Liver (tissue), 3 donors: ENCODE results near the gene DCN.

ENCODE experiments used
- CTCF ChIP-seq: fragments of 150-350 bp; IDR thresholded peaks from 2 replicates; pipeline ENCODE4 v1.5.1; 2017; ENCODE audit warnings: improper control_type of control experiment, low read depth, low read length; ENCODE audit not compliant: missing input control
- GABPA ChIP-seq, 2 donors: IDR thresholded peaks in 1 of 2; conservative IDR thresholded peaks in 1 of 2; 2 replicates each; pipeline ENCODE4 v1.6.1; 2016; ENCODE audit warnings: antibody characterized with exemption in 2 of 2, mild to moderate bottlenecking in 1 of 2, moderate library complexity in 1 of 2
- HNF4A ChIP-seq, 2 donors: conservative IDR thresholded peaks; 2 replicates each; pipeline ENCODE4 v1.6.1; 2016; ENCODE audit warnings: antibody characterized with exemption in 2 of 2, mild to moderate bottlenecking in 2 of 2
- HNF4G ChIP-seq: IDR thresholded peaks from 2 replicates; pipeline ENCODE4 v1.6.1; 2016; ENCODE audit warnings: antibody characterized with exemption
- JUND ChIP-seq, 2 donors: IDR thresholded peaks; 2 replicates each; pipeline ENCODE4 v1.6.1; 2016; ENCODE audit warnings: antibody characterized with exemption in 2 of 2
- MAX ChIP-seq: IDR thresholded peaks from 2 replicates; pipeline ENCODE4 v1.6.1; 2016; ENCODE audit warnings: antibody characterized with exemption
- RAD21 ChIP-seq, 2 donors: IDR thresholded peaks; 2 replicates each; pipeline ENCODE4 v1.6.1; 2016; ENCODE audit warnings: antibody characterized with exemption in 2 of 2, mild to moderate bottlenecking in 2 of 2
- REST ChIP-seq: IDR thresholded peaks from 2 replicates; pipeline ENCODE4 v1.6.1; 2016; ENCODE audit warnings: antibody characterized with exemption, mild to moderate bottlenecking
- SP1 ChIP-seq: IDR thresholded peaks from 2 replicates; pipeline ENCODE4 v1.6.1; 2018; ENCODE audit warnings: antibody characterized with exemption, mild to moderate bottlenecking
- YY1 ChIP-seq: IDR thresholded peaks from 2 replicates; pipeline ENCODE4 v1.6.1; 2016; ENCODE audit warnings: antibody characterized with exemption, mild to moderate bottlenecking
- donor health status: healthy.
- donor health status: healthy.

- TF ChIP-seq CTCF (no peak), HNF4G (no peak), HNF4A (conservative IDR thresholded peaks at IDR 0.05) (no peak), REST (no peak), GABPA (IDR thresholded peaks at IDR 0.05 in 1 of 2, conservative IDR thresholded peaks at IDR 0.05 in 1 of 2) (no peak), SP1 (no peak), JUND (IDR thresholded peaks at IDR 0.05) (no peak), MAX (no peak), YY1 (no peak), RAD21 (IDR thresholded peaks at IDR 0.05) (no peak)
Measured at GRCh38 chr12:91183551-91183950, 934 bp upstream of the DCN start.
